H1 (cell line): ENCODE data around the gene MIB1. TPM values are rescaled to one million over a fixed set of nuclear protein-coding genes. Genes with fewer than 3 reads are reported as not detected.

ENCODE experiments used
- ATF2 ChIP-seq: IDR thresholded peaks from 2 replicates; pipeline ENCODE4 v1.6.1; 2012; ENCODE audit warnings: low read length, inconsistent platforms
- CBX8 ChIP-seq: fragments of 300-800, 300-1000 bp; sonication (generic); IDR thresholded peaks from 2 replicates; pipeline ENCODE4 v1.7.1; 2016; ENCODE audit warnings: low read depth, low read length, borderline replicate concordance
- POU5F1 ChIP-seq: IDR thresholded peaks from 2 replicates; pipeline ENCODE4 v1.6.1; 2011; ENCODE audit warnings: low read depth, mild to moderate bottlenecking, low read length, moderate library complexity
- SIX5 ChIP-seq: IDR thresholded peaks from 2 replicates; pipeline ENCODE4 v1.6.1; 2011; ENCODE audit warnings: mild to moderate bottlenecking, low read depth, low read length
- TCF12 ChIP-seq: IDR thresholded peaks from 2 replicates; pipeline ENCODE4 v1.6.1; 2011; ENCODE audit warnings: low read depth, mild to moderate bottlenecking, low read length
- ZNF274 ChIP-seq: IDR thresholded peaks from 2 replicates; pipeline ENCODE4 v1.7.0; 2012; ENCODE audit warnings: low read length, borderline replicate concordance; ENCODE audit errors: extremely low read depth
- polyA plus RNA-seq, 7 experiments: library from polyadenylated mRNA; depleted of rRNA in 3 of 7; stranded (reverse) in 5 of 7; unstranded in 2 of 7; fragments of >200 nt in 5 of 7; fragments of 200-250 nt in 2 of 7; gene quantifications; 1 replicate in 5 of 7; 2 replicates in 1 of 7; 4 replicates in 1 of 7; pipeline versions ENCODE4 v1.2.1 to v1.2.3, GENCODE V29; 2011 to 2013; ENCODE audit warnings: missing spikeins in 2 of 7, mixed read lengths in 2 of 7
- total RNA-seq: library from RNA; stranded (reverse); fragmentation: NEBNext Ultra II Directional; extraction: Animal tissue kit (Norgen Biotek cat#: 25700); gene quantifications from 2 replicates; pipeline ENCODE4 v1.2.1, GENCODE V29; 2021
- TF ChIP-seq, protein P1 (sequence below): fragments of 300-600 bp; sonication (generic); IDR thresholded peaks from 2 replicates; pipeline ENCODE4 v1.7.1; 2012; ENCODE audit warnings: low read length, moderate library complexity, mild to moderate bottlenecking, inconsistent platforms; ENCODE audit not compliant: insufficient replicate concordance

MIB1 gene
- total and polyA plus RNA-seq, 2 of the 8 experiments (the other 6 are each of a cell fraction or from before 2014, with no cell fraction given): 8.2 to 60.3 TPM

GRCh38 chr18:21907451-21907850, 166.9 kb downstream of the MIB1 start (continued):
- TF ChIP-seq, protein P1, sequence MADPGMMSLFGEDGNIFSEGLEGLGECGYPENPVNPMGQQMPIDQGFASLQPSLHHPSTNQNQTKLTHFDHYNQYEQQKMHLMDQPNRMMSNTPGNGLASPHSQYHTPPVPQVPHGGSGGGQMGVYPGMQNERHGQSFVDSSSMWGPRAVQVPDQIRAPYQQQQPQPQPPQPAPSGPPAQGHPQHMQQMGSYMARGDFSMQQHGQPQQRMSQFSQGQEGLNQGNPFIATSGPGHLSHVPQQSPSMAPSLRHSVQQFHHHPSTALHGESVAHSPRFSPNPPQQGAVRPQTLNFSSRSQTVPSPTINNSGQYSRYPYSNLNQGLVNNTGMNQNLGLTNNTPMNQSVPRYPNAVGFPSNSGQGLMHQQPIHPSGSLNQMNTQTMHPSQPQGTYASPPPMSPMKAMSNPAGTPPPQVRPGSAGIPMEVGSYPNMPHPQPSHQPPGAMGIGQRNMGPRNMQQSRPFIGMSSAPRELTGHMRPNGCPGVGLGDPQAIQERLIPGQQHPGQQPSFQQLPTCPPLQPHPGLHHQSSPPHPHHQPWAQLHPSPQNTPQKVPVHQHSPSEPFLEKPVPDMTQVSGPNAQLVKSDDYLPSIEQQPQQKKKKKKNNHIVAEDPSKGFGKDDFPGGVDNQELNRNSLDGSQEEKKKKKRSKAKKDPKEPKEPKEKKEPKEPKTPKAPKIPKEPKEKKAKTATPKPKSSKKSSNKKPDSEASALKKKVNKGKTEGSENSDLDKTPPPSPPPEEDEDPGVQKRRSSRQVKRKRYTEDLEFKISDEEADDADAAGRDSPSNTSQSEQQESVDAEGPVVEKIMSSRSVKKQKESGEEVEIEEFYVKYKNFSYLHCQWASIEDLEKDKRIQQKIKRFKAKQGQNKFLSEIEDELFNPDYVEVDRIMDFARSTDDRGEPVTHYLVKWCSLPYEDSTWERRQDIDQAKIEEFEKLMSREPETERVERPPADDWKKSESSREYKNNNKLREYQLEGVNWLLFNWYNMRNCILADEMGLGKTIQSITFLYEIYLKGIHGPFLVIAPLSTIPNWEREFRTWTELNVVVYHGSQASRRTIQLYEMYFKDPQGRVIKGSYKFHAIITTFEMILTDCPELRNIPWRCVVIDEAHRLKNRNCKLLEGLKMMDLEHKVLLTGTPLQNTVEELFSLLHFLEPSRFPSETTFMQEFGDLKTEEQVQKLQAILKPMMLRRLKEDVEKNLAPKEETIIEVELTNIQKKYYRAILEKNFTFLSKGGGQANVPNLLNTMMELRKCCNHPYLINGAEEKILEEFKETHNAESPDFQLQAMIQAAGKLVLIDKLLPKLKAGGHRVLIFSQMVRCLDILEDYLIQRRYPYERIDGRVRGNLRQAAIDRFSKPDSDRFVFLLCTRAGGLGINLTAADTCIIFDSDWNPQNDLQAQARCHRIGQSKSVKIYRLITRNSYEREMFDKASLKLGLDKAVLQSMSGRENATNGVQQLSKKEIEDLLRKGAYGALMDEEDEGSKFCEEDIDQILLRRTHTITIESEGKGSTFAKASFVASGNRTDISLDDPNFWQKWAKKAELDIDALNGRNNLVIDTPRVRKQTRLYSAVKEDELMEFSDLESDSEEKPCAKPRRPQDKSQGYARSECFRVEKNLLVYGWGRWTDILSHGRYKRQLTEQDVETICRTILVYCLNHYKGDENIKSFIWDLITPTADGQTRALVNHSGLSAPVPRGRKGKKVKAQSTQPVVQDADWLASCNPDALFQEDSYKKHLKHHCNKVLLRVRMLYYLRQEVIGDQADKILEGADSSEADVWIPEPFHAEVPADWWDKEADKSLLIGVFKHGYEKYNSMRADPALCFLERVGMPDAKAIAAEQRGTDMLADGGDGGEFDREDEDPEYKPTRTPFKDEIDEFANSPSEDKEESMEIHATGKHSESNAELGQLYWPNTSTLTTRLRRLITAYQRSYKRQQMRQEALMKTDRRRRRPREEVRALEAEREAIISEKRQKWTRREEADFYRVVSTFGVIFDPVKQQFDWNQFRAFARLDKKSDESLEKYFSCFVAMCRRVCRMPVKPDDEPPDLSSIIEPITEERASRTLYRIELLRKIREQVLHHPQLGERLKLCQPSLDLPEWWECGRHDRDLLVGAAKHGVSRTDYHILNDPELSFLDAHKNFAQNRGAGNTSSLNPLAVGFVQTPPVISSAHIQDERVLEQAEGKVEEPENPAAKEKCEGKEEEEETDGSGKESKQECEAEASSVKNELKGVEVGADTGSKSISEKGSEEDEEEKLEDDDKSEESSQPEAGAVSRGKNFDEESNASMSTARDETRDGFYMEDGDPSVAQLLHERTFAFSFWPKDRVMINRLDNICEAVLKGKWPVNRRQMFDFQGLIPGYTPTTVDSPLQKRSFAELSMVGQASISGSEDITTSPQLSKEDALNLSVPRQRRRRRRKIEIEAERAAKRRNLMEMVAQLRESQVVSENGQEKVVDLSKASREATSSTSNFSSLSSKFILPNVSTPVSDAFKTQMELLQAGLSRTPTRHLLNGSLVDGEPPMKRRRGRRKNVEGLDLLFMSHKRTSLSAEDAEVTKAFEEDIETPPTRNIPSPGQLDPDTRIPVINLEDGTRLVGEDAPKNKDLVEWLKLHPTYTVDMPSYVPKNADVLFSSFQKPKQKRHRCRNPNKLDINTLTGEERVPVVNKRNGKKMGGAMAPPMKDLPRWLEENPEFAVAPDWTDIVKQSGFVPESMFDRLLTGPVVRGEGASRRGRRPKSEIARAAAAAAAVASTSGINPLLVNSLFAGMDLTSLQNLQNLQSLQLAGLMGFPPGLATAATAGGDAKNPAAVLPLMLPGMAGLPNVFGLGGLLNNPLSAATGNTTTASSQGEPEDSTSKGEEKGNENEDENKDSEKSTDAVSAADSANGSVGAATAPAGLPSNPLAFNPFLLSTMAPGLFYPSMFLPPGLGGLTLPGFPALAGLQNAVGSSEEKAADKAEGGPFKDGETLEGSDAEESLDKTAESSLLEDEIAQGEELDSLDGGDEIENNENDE: no peak
- TF ChIP-seq ZNF274 (no peak), ATF2 (no peak), SIX5 (no peak), POU5F1 (no peak), CBX8 (no peak), TCF12 (no peak)
